Aorta (tissue), 5 donors: ENCODE measurements around the gene ERICH3. TPM values are rescaled to one million over a fixed set of nuclear protein-coding genes. Genes with fewer than 3 reads are reported as not detected.
A peak's percentile ranks its signal among the peaks of the same experiment; 100 is the strongest.

ENCODE experiments used
- ATAC-seq: fragments of 200-7000 bp; cut with Tn5 transposase; one replicate; pipeline ENCODE4 v1.9.1; 2022; ENCODE audit warnings: moderate library complexity; ENCODE audit not compliant: low FRiP score
- DNase-seq, 2 donors: peaks; one replicate each; pipeline ENCODE4 v3.0.0-alpha.2; 2020
- H3K27ac ChIP-seq, 2 donors: one replicate each; pipeline ENCODE4 v1.5.1; 2013; ENCODE audit warnings: low read length in 2 of 2, mild to moderate bottlenecking in 2 of 2, moderate library complexity in 2 of 2, control low read depth in 1 of 2, inconsistent platforms in 1 of 2, low read depth in 1 of 2
- H3K27me3 ChIP-seq, 2 donors: one replicate each; pipeline ENCODE4 v1.6.1; 2013; ENCODE audit warnings: control low read depth in 1 of 2, low read length in 1 of 2, mild to moderate bottlenecking in 1 of 2, moderate library complexity in 1 of 2; ENCODE audit not compliant: insufficient read depth in 2 of 2, control insufficient read depth in 1 of 2
- H3K36me3 ChIP-seq, 2 donors: one replicate each; pipeline ENCODE4 v1.6.1; 2013; ENCODE audit warnings: control low read depth in 1 of 2, low read length in 1 of 2, mild to moderate bottlenecking in 1 of 2; ENCODE audit not compliant: insufficient read depth in 2 of 2, control insufficient read depth in 1 of 2
- H3K4me1 ChIP-seq, 2 donors: one replicate each; pipeline ENCODE4 v1.6.1; 2013; ENCODE audit warnings: low read length in 2 of 2, control low read depth in 1 of 2, mild to moderate bottlenecking in 1 of 2, moderate library complexity in 1 of 2; ENCODE audit not compliant: insufficient read depth in 2 of 2, control insufficient read depth in 1 of 2
- H3K4me3 ChIP-seq, 2 donors: one replicate each; pipeline ENCODE4 v1.5.1; 2013; ENCODE audit warnings: low read length in 2 of 2, control low read depth in 1 of 2, mild to moderate bottlenecking in 1 of 2
- H3K9me3 ChIP-seq: one replicate; pipeline ENCODE4 v1.6.1; 2013; ENCODE audit warnings: mild to moderate bottlenecking, low read length; ENCODE audit not compliant: control insufficient read depth
- WGBS, 2 donors: extraction: QIAGEN DNeasy Blood & Tissue Kit; methylation state at CpG; one replicate each; pipeline ENCODE4 v1.1.7; 2013; 5-methylcytosine and 5-hydroxymethylcytosine counted together
- intact Hi-C, 2 donors: fragments of 100-400 bp; cut with DNase I; formaldehyde crosslinking; loops; one replicate each; pipeline versions ENCODE4 v1.14.2 to v1.15.0; 2022
- long read RNA-seq, 2 donors: library from polyadenylated mRNA; unstranded; transcript quantifications; one replicate each; pipeline ENCODE4 v2.0.0, GENCODE V29; 2020 to 2021
- polyA plus RNA-seq, 2 donors: library from polyadenylated mRNA; stranded (reverse); fragments of 200-250 nt; gene quantifications; one replicate each; pipeline ENCODE4 v1.2.3, GENCODE V29; 2013
- total RNA-seq, 2 donors: library from RNA; stranded (reverse); fragmentation: NEBNext Ultra II Directional; extraction: Animal tissue kit (Norgen Biotek cat#: 25700); gene quantifications; one replicate each; pipeline ENCODE4 v1.2.1, GENCODE V29; 2021
- donor health status: healthy with polysubstance abuse.
- donor health status: Bipolar disorder and iron deficiency.
- donor health status: DM: no; HTN: no; CAD: no.
- donor health status: DM: no; HTN: no; CAD: no.
- donor health status: DM: yes; HTN: yes; CAD: no.

The ERICH3 gene
- total RNA-seq: under 1 TPM in 1 of 2 donors, not detected in 1; 0.42 TPM
- polyA plus RNA-seq: under 1 TPM in 1 of 2 donors, not detected in 1; under 0.01 TPM
- long read RNA-seq, donor 1: 0 reads
- long read RNA-seq, donor 2: 0 reads

DNA sequence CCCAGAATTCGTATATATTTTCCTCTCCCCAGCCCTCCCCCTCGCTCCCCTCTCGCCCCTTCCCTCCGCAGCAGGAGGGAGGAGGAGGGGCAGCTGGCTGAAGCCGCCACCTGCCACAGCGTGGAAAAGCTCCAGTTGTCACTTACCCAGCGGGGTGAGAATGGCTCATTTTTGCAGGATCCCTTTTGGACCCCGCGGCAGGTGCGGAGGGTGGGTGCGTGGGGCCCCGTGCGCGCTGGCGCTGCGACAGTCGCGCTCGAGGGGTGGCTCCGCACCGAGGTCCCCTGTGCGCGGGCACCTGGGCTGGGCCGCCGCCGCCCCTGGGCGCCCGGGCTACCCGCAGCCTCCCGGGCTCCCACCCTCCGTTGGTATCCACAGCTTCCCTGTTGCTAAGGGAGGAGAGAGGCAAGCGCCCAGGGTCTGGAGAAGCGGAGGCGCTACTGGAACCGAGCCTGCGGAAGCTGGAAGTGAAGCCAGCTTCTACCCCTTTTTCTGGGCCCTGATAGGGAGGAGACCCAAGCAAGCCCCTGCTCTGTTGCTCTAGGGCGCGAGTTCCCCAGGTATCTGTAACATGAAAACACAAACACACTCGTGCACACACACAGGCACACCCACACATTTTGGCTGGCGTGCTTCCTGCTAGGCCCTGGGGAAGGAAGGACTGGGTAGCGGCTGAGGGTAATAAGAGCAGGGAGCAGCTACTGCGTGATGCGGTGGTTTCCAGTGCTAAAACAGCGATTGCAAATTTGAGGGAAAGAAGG is at the start of gene ERICH3:
TSS of gene ERICH3 (minus strand) at position 442 of the 761 bp plus-strand sequence. CDS start at position 169, 273 bp downstream.
- Histone ChIP-seq H3K9me3 (no peaks in the 10 kb centered on the region), H3K27me3 (no peaks in the 10 kb centered on the region), H3K4me1 (no peaks in the 10 kb centered on the region), H3K36me3 (no peaks in the 10 kb centered on the region), H3K27ac (no peak within 1 kb of the TSS), H3K4me3 (peak within 1 kb of the TSS in 1 of 2 donors; percentile 14)
- WGBS, 2 donors: 1 to 2% methylated on average over 37 to 44 of the region's 44 CpGs
- intact Hi-C loops: no loop called here
- ATAC-seq: no peak
- no peak for DNase-seq

GRCh38 chr1:74717626-74718025 is 44.0 kb upstream of the ERICH3 start:
- Histone ChIP-seq H3K9me3 (no peaks in the 10 kb centered on the region), H3K27ac (no peak overlapping the region), H3K36me3 (peaks cover 9 to 10% of the 10 kb centered on the region in 2 donors), H3K4me1 (no peaks in the 10 kb centered on the region), H3K27me3 (no peaks in the 10 kb centered on the region), H3K4me3 (no peak overlapping the region)
- DNase-seq: no peak
- WGBS, 2 donors: 96 to 97% methylated on average over 2 of the region's 2 CpGs
- intact Hi-C loops: no loop called here
- no peak for ATAC-seq

- ATAC-seq (no peak), DNase-seq (no peak)
- WGBS, 2 donors: 88 to 96% methylated on average over 1 of the region's 1 CpG
- Histone ChIP-seq H3K4me1 (no peaks in the 10 kb centered on the region), H3K27me3 (no peaks in the 10 kb centered on the region), H3K9me3 (no peaks in the 10 kb centered on the region), H3K36me3 (peaks cover 8 to 11% of the 10 kb centered on the region in 2 donors), H3K27ac (no peak overlapping the region), H3K4me3 (no peak overlapping the region)
- intact Hi-C loops: no loop called here
Measured at GRCh38 chr1:74716822-74717221, 43.2 kb upstream of the ERICH3 start.

- peaks cover 5 to 7% of the 10 kb centered on the region in 2 donors for H3K36me3 ChIP-seq
- intact Hi-C loops: no loop called here
- no peaks in the 10 kb centered on the region for H3K27me3 ChIP-seq
- H3K27ac ChIP-seq: no peak overlapping the region
- H3K9me3 ChIP-seq: no peaks in the 10 kb centered on the region
- 80 to 89% methylated on average over 6 of the region's 6 CpGs for WGBS, 2 donors
- H3K4me3 ChIP-seq: no peak overlapping the region
- ATAC-seq: no peak
- DNase-seq: no peak
- no peaks in the 10 kb centered on the region for H3K4me1 ChIP-seq
Measured at GRCh38 chr1:74715806-74716205, 42.2 kb upstream of the ERICH3 start.

DNA sequence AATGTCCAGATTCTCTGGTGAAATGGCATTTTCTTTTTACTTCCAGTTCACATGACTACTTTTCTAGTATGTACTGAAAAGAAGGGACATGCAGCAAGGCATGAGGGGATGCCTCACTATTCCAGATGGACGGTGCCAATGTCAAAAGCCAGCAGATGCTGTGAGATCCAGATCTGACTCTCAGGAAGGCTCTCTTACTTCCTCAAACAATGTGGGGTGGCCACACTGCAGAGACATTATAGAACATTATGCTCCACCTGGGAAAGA is 41.6 kb upstream of the ERICH3 start:
- H3K27ac ChIP-seq: no peak overlapping the region

DNA sequence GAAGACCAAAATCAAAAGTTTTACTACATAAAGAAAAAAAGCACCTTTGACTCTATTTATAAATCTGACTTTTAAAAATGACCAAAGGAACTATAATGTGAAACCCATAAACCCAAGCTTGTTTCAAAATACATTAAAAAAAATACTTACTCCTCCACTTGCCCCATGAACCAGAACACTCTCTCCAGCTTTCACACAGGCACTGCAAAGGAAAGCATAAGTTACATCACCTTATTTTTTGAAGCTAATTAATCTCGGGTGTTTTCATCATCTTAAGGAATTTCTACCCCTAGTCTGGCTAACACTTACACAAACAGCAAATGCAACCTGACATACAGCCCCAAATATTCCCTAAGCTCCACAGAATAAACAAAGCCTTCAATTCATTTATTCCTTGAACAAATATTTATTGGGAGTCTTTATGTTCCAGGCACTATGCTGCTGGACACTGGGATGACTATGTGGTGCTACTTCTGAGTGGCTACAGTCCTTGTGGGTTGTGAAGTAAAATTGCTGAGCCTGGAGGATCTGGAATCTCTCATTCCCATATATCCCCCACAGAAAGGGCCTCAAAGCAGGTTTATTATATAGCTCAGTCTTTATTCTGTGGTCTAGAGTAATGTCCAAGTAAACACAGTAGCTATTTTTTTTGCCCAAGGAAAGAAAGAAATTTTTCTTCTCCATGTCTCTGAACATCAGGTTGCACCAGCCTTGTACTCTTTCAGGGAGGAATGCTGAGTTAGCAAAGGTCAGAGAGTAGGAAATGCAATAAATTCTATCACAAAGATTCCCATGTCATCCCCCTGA is 41.0 kb upstream of the ERICH3 start:
- Histone ChIP-seq H3K36me3 (peaks cover 3 to 7% of the 10 kb centered on the region in 2 donors), H3K27ac (no peak overlapping the region), H3K27me3 (no peaks in the 10 kb centered on the region), H3K4me1 (no peaks in the 10 kb centered on the region), H3K9me3 (no peaks in the 10 kb centered on the region), H3K4me3 (no peak overlapping the region)
- intact Hi-C loops: no loop called here
- no peak for DNase-seq
- WGBS, 2 donors: 26 to 41% methylated on average over 1 of the region's 1 CpG
- ATAC-seq: no peak

More for the DNA sequence above, 41.6 kb upstream of the ERICH3 start:
- ATAC-seq: no peak
- peaks cover 4 to 7% of the 10 kb centered on the region in 2 donors for H3K36me3 ChIP-seq
- intact Hi-C loops: no loop called here
- H3K4me3 ChIP-seq: no peak overlapping the region
- DNase-seq: no peak
- H3K27me3 ChIP-seq: no peaks in the 10 kb centered on the region
- no peaks in the 10 kb centered on the region for H3K9me3 ChIP-seq
- 72 to 77% methylated on average over 1 of the region's 1 CpG for WGBS, 2 donors
- no peaks in the 10 kb centered on the region for H3K4me1 ChIP-seq

- Histone ChIP-seq H3K9me3 (no peaks in the 10 kb centered on the region), H3K27me3 (no peaks in the 10 kb centered on the region), H3K36me3 (peaks cover 3 to 7% of the 10 kb centered on the region in 2 donors), H3K4me1 (no peaks in the 10 kb centered on the region), H3K27ac (no peak overlapping the region), H3K4me3 (no peak overlapping the region)
- WGBS, 2 donors: 65 to 69% methylated on average over 3 of the region's 3 CpGs
- no peak for ATAC-seq
- DNase-seq: no peak
- intact Hi-C loops: no loop called here
Measured at GRCh38 chr1:74713849-74714248, 40.3 kb upstream of the ERICH3 start.

- H3K4me1 ChIP-seq: no peaks in the 10 kb centered on the region
- no peaks in the 10 kb centered on the region for H3K9me3 ChIP-seq
- no peak overlapping the region for H3K27ac ChIP-seq
- intact Hi-C loops: no loop called here
- no peaks in the 10 kb centered on the region for H3K27me3 ChIP-seq
- no peak for ATAC-seq
- no peak overlapping the region for H3K4me3 ChIP-seq
- DNase-seq: no peak
- peaks cover 3 to 7% of the 10 kb centered on the region in 2 donors for H3K36me3 ChIP-seq
- WGBS, 2 donors: 21 to 34% methylated on average over 1 of the region's 1 CpG
Measured at GRCh38 chr1:74712881-74713280, 39.3 kb upstream of the ERICH3 start.
